ENCODE data around the gene NUDCD3. TPM values are rescaled to one million over a fixed set of nuclear protein-coding genes. Genes with fewer than 3 reads are reported as not detected.

The NUDCD3 gene
- total RNA-seq, 1 donor from 2014 or later: 35.4 TPM

GRCh38 chr7:44461387-44461786 lies 29.1 kb downstream of the NUDCD3 start:
- Histone ChIP-seq H3K79me2 (ENCODE audit: low read depth) (peaks cover 71% of the 10 kb centered on the region), H3K27me3 (no peaks in the 10 kb centered on the region), H3K4me2 (no peak overlapping the region), H3K4me1 (no peaks in the 10 kb centered on the region), H3K4me3 (no peak overlapping the region), H3K9ac (no peak overlapping the region), H4K20me1 (ENCODE audit: low read depth) (peaks cover 13% of the 10 kb centered on the region), H2AFZ (replicated peaks) (no peak overlapping the region), H3K36me3 (peaks cover 4% of the 10 kb centered on the region), H3K9me3 (ENCODE audit: low read depth) (no peaks in the 10 kb centered on the region), H3F3A (ENCODE audit: low read depth) (no peaks in the 10 kb centered on the region), H3K27ac (no peak overlapping the region)
- Mint-ChIP-seq H3K4me3 (no peak overlapping the region), H3K27me3 (ENCODE audit: insufficient read depth, low read depth) (peaks cover 2% of the 10 kb centered on the region), H3K4me1 (no peaks in the 10 kb centered on the region), H3K27ac (no peak overlapping the region), H3K9me3 (no peaks in the 10 kb centered on the region), H3K36me3 (peaks cover 13% of the 10 kb centered on the region)
- TF ChIP-seq EZH2 (IDR thresholded peaks at IDR 0.05) (no peak), CTCF (IDR thresholded peaks at IDR 0.05) (no peak), EZH2phosphoT487 (IDR thresholded peaks at IDR 0.05) (no peak)
- DNase-seq (ENCODE audit: low spot score): no peak

- Histone ChIP-seq H4K20me1 (ENCODE audit: low read depth) (peaks cover 13% of the 10 kb centered on the region), H3F3A (ENCODE audit: low read depth) (no peaks in the 10 kb centered on the region), H3K9ac (no peak overlapping the region), H3K79me2 (ENCODE audit: low read depth) (peaks cover 66% of the 10 kb centered on the region), H2AFZ (replicated peaks) (no peak overlapping the region), H3K4me2 (no peak overlapping the region), H3K27ac (no peak overlapping the region), H3K36me3 (peaks cover 4% of the 10 kb centered on the region), H3K4me1 (no peaks in the 10 kb centered on the region), H3K4me3 (no peak overlapping the region), H3K9me3 (ENCODE audit: low read depth) (no peaks in the 10 kb centered on the region), H3K27me3 (no peaks in the 10 kb centered on the region)
- Mint-ChIP-seq H3K4me1 (no peaks in the 10 kb centered on the region), H3K27me3 (ENCODE audit: insufficient read depth, low read depth) (peaks cover 2% of the 10 kb centered on the region), H3K27ac (peak overlapping the region; percentile 6), H3K36me3 (peaks cover 15% of the 10 kb centered on the region), H3K9me3 (no peaks in the 10 kb centered on the region), H3K4me3 (no peak overlapping the region)
- no peak for DNase-seq (ENCODE audit: low spot score)
- TF ChIP-seq EZH2 (IDR thresholded peaks at IDR 0.05) (no peak), EZH2phosphoT487 (IDR thresholded peaks at IDR 0.05) (no peak), CTCF (IDR thresholded peaks at IDR 0.05) (no peak)
Observed at GRCh38 chr7:44460325-44460724, 30.1 kb downstream of the NUDCD3 start.

- Histone ChIP-seq H2AFZ (replicated peaks) (no peak overlapping the region), H3K27ac (no peak overlapping the region), H3K27me3 (no peaks in the 10 kb centered on the region), H3K9ac (no peak overlapping the region), H3F3A (ENCODE audit: low read depth) (no peaks in the 10 kb centered on the region), H3K4me3 (no peak overlapping the region), H3K36me3 (peaks cover 4% of the 10 kb centered on the region), H3K79me2 (ENCODE audit: low read depth) (peaks cover 57% of the 10 kb centered on the region), H3K4me2 (no peak overlapping the region), H3K4me1 (no peaks in the 10 kb centered on the region), H4K20me1 (ENCODE audit: low read depth) (peaks cover 11% of the 10 kb centered on the region), H3K9me3 (ENCODE audit: low read depth) (no peaks in the 10 kb centered on the region)
- DNase-seq (ENCODE audit: low spot score): no peak
- Mint-ChIP-seq H3K27ac (no peak overlapping the region), H3K4me1 (no peaks in the 10 kb centered on the region), H3K27me3 (ENCODE audit: insufficient read depth, low read depth) (no peaks in the 10 kb centered on the region), H3K9me3 (no peaks in the 10 kb centered on the region), H3K36me3 (peaks cover 17% of the 10 kb centered on the region), H3K4me3 (no peak overlapping the region)
- TF ChIP-seq CTCF (IDR thresholded peaks at IDR 0.05): no peak
- no peak for TF ChIP-seq EZH2 (IDR thresholded peaks at IDR 0.05)
- no peak for TF ChIP-seq EZH2phosphoT487 (IDR thresholded peaks at IDR 0.05)
Observed at GRCh38 chr7:44455155-44455554, 35.3 kb downstream of the NUDCD3 start.
